GM23338 (cell line): ENCODE results near the gene PGLYRP2.

Experiments used
- CREB1 ChIP-seq: fragments of 250-450 bp; sonication (Bioruptor Pico); IDR thresholded peaks from 2 replicates; pipeline ENCODE4 v1.5.0; 2020; ENCODE audit warnings: low read depth, mild to moderate bottlenecking, moderate library complexity
- EZH2 ChIP-seq: fragments of 200-600 bp; sonication (generic); IDR thresholded peaks from one replicate; pipeline ENCODE4 v1.8.0; 2017; ENCODE audit warnings: antibody characterized with exemption, mild to moderate bottlenecking, low read depth; ENCODE audit not compliant: unreplicated experiment
- EZH2phosphoT487 ChIP-seq: fragments of 200-600 bp; sonication (generic); IDR thresholded peaks from one replicate; pipeline ENCODE4 v1.8.1; 2018; ENCODE audit warnings: antibody characterized with exemption; ENCODE audit not compliant: unreplicated experiment
- POLR2AphosphoS5 ChIP-seq: IDR thresholded peaks from 2 replicates; pipeline ENCODE4 v1.6.1; 2016; ENCODE audit warnings: antibody characterized with exemption, low read depth
- STAT1 ChIP-seq: IDR thresholded peaks from one replicate; pipeline ENCODE4 v1.6.1; 2016; ENCODE audit warnings: antibody characterized with exemption; ENCODE audit not compliant: unreplicated experiment
- ZNF114 ChIP-seq: fragments of 250-450 bp; sonication (Bioruptor Pico); IDR thresholded peaks from 2 replicates; pipeline ENCODE4 v1.5.0; 2020; ENCODE audit warnings: mild to moderate bottlenecking, moderate library complexity
- ZNF331 ChIP-seq: fragments of 250-450 bp; sonication (Bioruptor Pico); IDR thresholded peaks from 2 replicates; pipeline ENCODE4 v1.5.0; 2020; ENCODE audit warnings: low read depth, mild to moderate bottlenecking, moderate library complexity
- TF ChIP-seq, protein P1 (sequence below), 2 experiments: fragments of 200-600 bp in 1 of 2; sonication (generic) in 1 of 2; conservative IDR thresholded peaks; 2 replicates each; pipeline versions ENCODE4 v1.5.1 to v1.6.1; 2016 to 2017; ENCODE audit warnings: antibody characterized with exemption in 2 of 2, low read depth in 2 of 2, mild to moderate bottlenecking in 2 of 2, moderate library complexity in 1 of 2
- TF ChIP-seq, protein P2 (sequence below): IDR thresholded peaks from one replicate; pipeline ENCODE4 v1.6.1; 2018; ENCODE audit warnings: antibody characterized with exemption; ENCODE audit not compliant: unreplicated experiment
- TF ChIP-seq, protein P3 (sequence below): IDR thresholded peaks from 2 replicates; pipeline ENCODE4 v1.6.1; 2016; ENCODE audit warnings: antibody characterized with exemption

DNA sequence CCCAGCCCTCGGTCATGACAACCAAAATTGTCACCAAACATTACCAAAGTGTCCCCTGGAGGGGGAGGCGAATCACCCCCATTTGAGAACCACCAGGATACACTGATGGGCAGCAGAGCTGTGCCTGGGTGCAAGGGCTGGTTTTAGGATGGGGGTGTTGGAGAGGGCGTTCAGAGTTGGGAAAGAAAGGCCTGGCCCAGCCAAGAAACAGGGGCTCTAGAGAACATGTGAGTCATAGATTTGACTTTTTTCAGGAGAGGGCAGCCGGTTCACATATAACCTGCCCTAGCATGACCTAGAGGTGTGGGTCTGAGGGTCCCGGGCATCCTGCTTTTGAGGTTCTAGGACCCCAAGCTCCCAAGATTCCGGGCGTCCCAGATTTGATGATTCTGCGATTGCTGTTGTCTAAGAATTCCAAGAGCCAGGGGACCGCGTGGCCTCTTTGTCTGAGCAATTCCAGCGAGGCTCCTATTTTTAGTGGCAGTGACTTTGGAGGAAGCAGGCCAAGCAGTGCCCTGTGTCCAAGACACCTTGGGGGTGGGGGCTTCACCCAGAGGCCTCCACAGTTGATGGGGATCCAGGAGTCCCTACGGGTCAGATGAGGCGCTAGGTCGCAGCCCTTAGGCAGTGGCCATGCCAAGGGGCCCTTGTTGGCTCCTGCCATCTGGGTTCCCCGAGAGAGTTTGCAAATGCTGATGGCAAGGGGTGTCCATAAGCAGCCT, 34.6 kb downstream of the PGLYRP2 start:
- TF ChIP-seq, protein P1, sequence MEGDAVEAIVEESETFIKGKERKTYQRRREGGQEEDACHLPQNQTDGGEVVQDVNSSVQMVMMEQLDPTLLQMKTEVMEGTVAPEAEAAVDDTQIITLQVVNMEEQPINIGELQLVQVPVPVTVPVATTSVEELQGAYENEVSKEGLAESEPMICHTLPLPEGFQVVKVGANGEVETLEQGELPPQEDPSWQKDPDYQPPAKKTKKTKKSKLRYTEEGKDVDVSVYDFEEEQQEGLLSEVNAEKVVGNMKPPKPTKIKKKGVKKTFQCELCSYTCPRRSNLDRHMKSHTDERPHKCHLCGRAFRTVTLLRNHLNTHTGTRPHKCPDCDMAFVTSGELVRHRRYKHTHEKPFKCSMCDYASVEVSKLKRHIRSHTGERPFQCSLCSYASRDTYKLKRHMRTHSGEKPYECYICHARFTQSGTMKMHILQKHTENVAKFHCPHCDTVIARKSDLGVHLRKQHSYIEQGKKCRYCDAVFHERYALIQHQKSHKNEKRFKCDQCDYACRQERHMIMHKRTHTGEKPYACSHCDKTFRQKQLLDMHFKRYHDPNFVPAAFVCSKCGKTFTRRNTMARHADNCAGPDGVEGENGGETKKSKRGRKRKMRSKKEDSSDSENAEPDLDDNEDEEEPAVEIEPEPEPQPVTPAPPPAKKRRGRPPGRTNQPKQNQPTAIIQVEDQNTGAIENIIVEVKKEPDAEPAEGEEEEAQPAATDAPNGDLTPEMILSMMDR (conservative IDR thresholded peaks at IDR 0.05; ENCODE audit: low read depth in 2 of 2), result no peak
- TF ChIP-seq POLR2AphosphoS5 (no peak), EZH2phosphoT487 (no peak), CREB1 (no peak), EZH2 (no peak), ZNF331 (no peak), ZNF114 (CRISPR knock-in tag) (no peak), STAT1 (no peak)
- TF ChIP-seq, protein P2, sequence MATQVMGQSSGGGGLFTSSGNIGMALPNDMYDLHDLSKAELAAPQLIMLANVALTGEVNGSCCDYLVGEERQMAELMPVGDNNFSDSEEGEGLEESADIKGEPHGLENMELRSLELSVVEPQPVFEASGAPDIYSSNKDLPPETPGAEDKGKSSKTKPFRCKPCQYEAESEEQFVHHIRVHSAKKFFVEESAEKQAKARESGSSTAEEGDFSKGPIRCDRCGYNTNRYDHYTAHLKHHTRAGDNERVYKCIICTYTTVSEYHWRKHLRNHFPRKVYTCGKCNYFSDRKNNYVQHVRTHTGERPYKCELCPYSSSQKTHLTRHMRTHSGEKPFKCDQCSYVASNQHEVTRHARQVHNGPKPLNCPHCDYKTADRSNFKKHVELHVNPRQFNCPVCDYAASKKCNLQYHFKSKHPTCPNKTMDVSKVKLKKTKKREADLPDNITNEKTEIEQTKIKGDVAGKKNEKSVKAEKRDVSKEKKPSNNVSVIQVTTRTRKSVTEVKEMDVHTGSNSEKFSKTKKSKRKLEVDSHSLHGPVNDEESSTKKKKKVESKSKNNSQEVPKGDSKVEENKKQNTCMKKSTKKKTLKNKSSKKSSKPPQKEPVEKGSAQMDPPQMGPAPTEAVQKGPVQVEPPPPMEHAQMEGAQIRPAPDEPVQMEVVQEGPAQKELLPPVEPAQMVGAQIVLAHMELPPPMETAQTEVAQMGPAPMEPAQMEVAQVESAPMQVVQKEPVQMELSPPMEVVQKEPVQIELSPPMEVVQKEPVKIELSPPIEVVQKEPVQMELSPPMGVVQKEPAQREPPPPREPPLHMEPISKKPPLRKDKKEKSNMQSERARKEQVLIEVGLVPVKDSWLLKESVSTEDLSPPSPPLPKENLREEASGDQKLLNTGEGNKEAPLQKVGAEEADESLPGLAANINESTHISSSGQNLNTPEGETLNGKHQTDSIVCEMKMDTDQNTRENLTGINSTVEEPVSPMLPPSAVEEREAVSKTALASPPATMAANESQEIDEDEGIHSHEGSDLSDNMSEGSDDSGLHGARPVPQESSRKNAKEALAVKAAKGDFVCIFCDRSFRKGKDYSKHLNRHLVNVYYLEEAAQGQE, result no peak
- TF ChIP-seq, protein P3, sequence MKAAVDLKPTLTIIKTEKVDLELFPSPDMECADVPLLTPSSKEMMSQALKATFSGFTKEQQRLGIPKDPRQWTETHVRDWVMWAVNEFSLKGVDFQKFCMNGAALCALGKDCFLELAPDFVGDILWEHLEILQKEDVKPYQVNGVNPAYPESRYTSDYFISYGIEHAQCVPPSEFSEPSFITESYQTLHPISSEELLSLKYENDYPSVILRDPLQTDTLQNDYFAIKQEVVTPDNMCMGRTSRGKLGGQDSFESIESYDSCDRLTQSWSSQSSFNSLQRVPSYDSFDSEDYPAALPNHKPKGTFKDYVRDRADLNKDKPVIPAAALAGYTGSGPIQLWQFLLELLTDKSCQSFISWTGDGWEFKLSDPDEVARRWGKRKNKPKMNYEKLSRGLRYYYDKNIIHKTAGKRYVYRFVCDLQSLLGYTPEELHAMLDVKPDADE, result no peak
